SH-SY5Y (cell line): Measurements from ENCODE around the gene CTCF.

ENCODE experiments used
- GATA2 ChIP-seq: IDR thresholded peaks from 2 replicates; pipeline ENCODE4 v1.6.1; 2011; ENCODE audit warnings: mild to moderate bottlenecking, low read depth, low read length
- GATA3 ChIP-seq: IDR thresholded peaks from 2 replicates; pipeline ENCODE4 v1.6.1; 2011; ENCODE audit warnings: low read depth, mild to moderate bottlenecking, low read length, moderate library complexity

- TF ChIP-seq GATA2, result no peak
- no peak for TF ChIP-seq GATA3
Observed at GRCh38 chr16:67653789-67654402, 91.6 kb downstream of the CTCF start.
